Cardiac fibroblast (primary cell): Measurements from ENCODE around the gene CENPH.
A peak's percentile ranks its signal among the peaks of the same experiment; 100 is the strongest.
"Not testable (repeated sequence)": the region's sequence is repeated elsewhere in the genome, so short reads cannot be mapped to it uniquely, and the experiment has no call there.

Experiments
- DNase-seq, 2 donors: peaks; one replicate each; pipeline versions ENCODE4 v3.0.0 to v3.0.0-alpha.2; 2010; ENCODE audit warnings: low read depth in 2 of 2
- H3K4me3 ChIP-seq, 2 donors: replicated peaks in 1 of 2; 1 replicate in 1 of 2; 2 replicates in 1 of 2; pipeline ENCODE4 v1.5.1; 2011; ENCODE audit warnings: low read depth in 2 of 2, low read length in 2 of 2, mild to moderate bottlenecking in 2 of 2, moderate library complexity in 1 of 2
- CTCF ChIP-seq: IDR thresholded peaks from one replicate; pipeline ENCODE4 v1.5.1; 2011; ENCODE audit warnings: low read depth, mild to moderate bottlenecking, low read length, inconsistent platforms

Gene CENPH

DNA sequence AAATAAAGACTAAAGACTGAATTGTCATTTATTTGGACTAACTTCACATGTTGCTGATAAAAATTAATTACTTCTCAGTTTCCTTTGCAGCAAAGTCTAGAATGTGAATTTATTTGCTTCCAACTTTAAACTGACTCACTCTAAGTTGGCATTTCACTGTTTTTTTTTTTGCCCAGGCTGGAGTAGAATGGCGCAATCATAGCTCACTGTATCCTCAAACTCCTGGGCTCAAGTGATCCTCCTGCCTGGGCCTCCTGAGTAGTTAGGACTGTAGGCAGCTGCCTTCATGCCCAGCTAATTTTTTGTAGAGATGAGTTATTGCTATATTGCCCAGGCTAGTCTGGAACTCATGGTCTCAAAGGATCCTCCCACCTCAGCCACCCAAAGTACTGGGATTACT is 18.9 kb upstream of the CENPH start:
- no peak overlapping the region for H3K4me3 ChIP-seq
- peak; percentile 12 to 30 for DNase-seq
- TF ChIP-seq CTCF = no peak

GRCh38 chr5:69170969-69171368 is 18.4 kb upstream of the CENPH start:
- TF ChIP-seq CTCF = no peak
- no peak overlapping the region for H3K4me3 ChIP-seq
- no peak for DNase-seq

GRCh38 chr5:69181659-69182293 is 7.6 kb upstream of the CENPH start:
- not testable (repeated sequence) for H3K4me3 ChIP-seq, DNase-seq

- no peak for DNase-seq
- no peak for TF ChIP-seq CTCF
- H3K4me3 ChIP-seq = no peak overlapping the region
Measured at GRCh38 chr5:69184621-69185020, 4.8 kb upstream of the CENPH start.

- no peak for TF ChIP-seq CTCF
- no peak for DNase-seq
- no peak overlapping the region for H3K4me3 ChIP-seq
Measured at GRCh38 chr5:69187342-69187741, 2.0 kb upstream of the CENPH start.

DNA sequence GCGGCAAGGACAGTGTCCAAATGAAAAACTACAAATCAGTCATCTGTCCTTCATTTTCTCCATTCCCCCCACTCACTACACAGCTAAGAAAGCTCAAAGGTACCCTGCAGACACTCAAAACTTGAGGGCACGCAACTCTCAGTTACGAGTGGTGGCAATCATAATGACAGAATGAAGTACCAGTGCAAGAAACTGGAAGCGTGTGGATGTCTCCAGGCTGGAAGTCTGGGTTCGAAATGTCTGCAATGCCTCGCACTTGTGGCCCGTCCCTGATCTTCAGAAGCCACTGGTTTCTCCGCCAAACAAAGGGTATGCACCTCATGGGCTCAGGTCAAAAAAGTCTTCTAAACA is 597 bp upstream of the CENPH start:
- no peak for TF ChIP-seq CTCF
- DNase-seq = no peak
- peak overlapping the region; percentile 68 to 70 for H3K4me3 ChIP-seq

- no peak for TF ChIP-seq CTCF
- H3K4me3 ChIP-seq = no peak overlapping the region
- DNase-seq = no peak
Measured at GRCh38 chr5:69202497-69202896, 13.1 kb downstream of the CENPH start.
